A549 (cell line): ENCODE data around the gene WDR20. TPM values are rescaled to one million over a fixed set of nuclear protein-coding genes. Genes with fewer than 3 reads are reported as not detected.

Experiments
- ATAC-seq, 2 experiments: fragments of 200-7000 bp in 1 of 2; fragments of >200 bp in 1 of 2; cut with Nextera tagmentation in 1 of 2; cut with Tn5 transposase in 1 of 2; 3 replicates each; pipeline versions ENCODE4 v1.8.0 to v1.9.1; 2018 to 2020; ENCODE audit warnings: mild to moderate bottlenecking in 1 of 2, moderate library complexity in 1 of 2
- CTCF ChIA-PET: fragments of 300-600 bp; sonication (Branson Sonifier 250); formaldehyde crosslinking; extraction: SDS; loops from one replicate; lab custom pipeline; 2021; ENCODE audit warnings: antibody characterized with exemption, inconsistent platforms; lab: Yijun Ruan, JAX
- POLR2A ChIA-PET: fragments of 350-600 bp; formaldehyde crosslinking; extraction: SDS; loops from one replicate; lab custom pipeline; 2021; ENCODE audit warnings: antibody characterized with exemption, inconsistent platforms; lab: Yijun Ruan, JAX
- DNase-seq, 2 experiments: peaks; one replicate each; pipeline versions ENCODE4 v3.0.0 to v3.0.0-alpha.2; 2011 to 2016; ENCODE audit warnings: low read depth in 1 of 2, low spot score in 1 of 2
- FAIRE-seq: peaks from 2 replicates; lab custom pipeline; 2011; peaks lifted over from hg19 to GRCh38; lab: Jason Lieb, UNC
- H3K27ac ChIP-seq, 2 experiments: fragments of >200 bp; sonication (Bioruptor Twin); formaldehyde crosslinking; 3 replicates each; pipeline ENCODE4 v1.5.1; 2016 to 2017
- H3K4me1 ChIP-seq: fragments of >200 bp; sonication (Bioruptor Twin); formaldehyde crosslinking; 3 replicates; pipeline ENCODE4 v1.6.1; 2016
- H3K4me2 ChIP-seq: fragments of >200 bp; sonication (Bioruptor Twin); formaldehyde crosslinking; 3 replicates; pipeline ENCODE4 v1.6.1; 2016
- H3K4me3 ChIP-seq: fragments of >200 bp; sonication (Bioruptor Twin); formaldehyde crosslinking; 3 replicates; pipeline ENCODE4 v1.5.1; 2016
- H3K9me3 ChIP-seq: fragments of >200 bp; sonication (Bioruptor Twin); formaldehyde crosslinking; 3 replicates; pipeline ENCODE4 v1.6.1; 2016
- CHD2 ChIP-seq: fragments of 150-350 bp; IDR thresholded peaks from 2 replicates; pipeline ENCODE4 v1.6.1; 2014; ENCODE audit warnings: low read length; ENCODE audit not compliant: partially characterized antibody
- EHMT2 ChIP-seq: fragments of 200-600 bp; sonication (generic); IDR thresholded peaks from 2 replicates; pipeline ENCODE4 v1.6.1; 2016; ENCODE audit warnings: antibody characterized with exemption, low read depth, mild to moderate bottlenecking, moderate library complexity
- EP300 ChIP-seq, 2 experiments: fragments of >200 bp; sonication (Bioruptor Twin); formaldehyde crosslinking; IDR thresholded peaks; 2 replicates in 1 of 2; 3 replicates in 1 of 2; pipeline ENCODE4 v1.6.1; 2016 to 2017
- FOSB ChIP-seq: fragments of 250-450 bp; sonication (Bioruptor Pico); IDR thresholded peaks from 2 replicates; pipeline ENCODE4 v1.5.0; 2020; ENCODE audit warnings: mild to moderate bottlenecking, moderate library complexity
- FOXS1 ChIP-seq: fragments of 250-450 bp; sonication (Bioruptor Pico); IDR thresholded peaks from 2 replicates; pipeline ENCODE4 v1.5.0; 2020; ENCODE audit warnings: mild to moderate bottlenecking, moderate library complexity
- HEYL ChIP-seq: fragments of 250-450 bp; sonication (Bioruptor Pico); IDR thresholded peaks from 2 replicates; pipeline ENCODE4 v1.8.0; 2021; ENCODE audit warnings: mild to moderate bottlenecking, moderate library complexity
- HOXB5 ChIP-seq: fragments of 250-450 bp; sonication (Bioruptor Pico); IDR thresholded peaks from 2 replicates; pipeline ENCODE4 v1.5.0; 2020; ENCODE audit warnings: mild to moderate bottlenecking, moderate library complexity
- JUNB ChIP-seq: fragments of >200 bp; sonication (Bioruptor Twin); formaldehyde crosslinking; IDR thresholded peaks from 2 replicates; pipeline ENCODE4 v1.6.1; 2016
- KDM5A ChIP-seq: fragments of 200-600 bp; sonication (generic); IDR thresholded peaks from 2 replicates; pipeline ENCODE4 v1.6.1; 2016; ENCODE audit warnings: antibody characterized with exemption, mild to moderate bottlenecking
- MAFK ChIP-seq: fragments of 450-650 bp; IDR thresholded peaks from 2 replicates; pipeline ENCODE4 v1.6.1; 2014; ENCODE audit not compliant: partially characterized antibody
- MYC ChIP-seq: IDR thresholded peaks from 2 replicates; pipeline ENCODE4 v1.6.1; 2012; ENCODE audit warnings: mild to moderate bottlenecking, inconsistent platforms, low read length, improper control_type of control experiment, borderline replicate concordance
- NFE2L2 ChIP-seq: fragments of 150-350 bp; conservative IDR thresholded peaks from 2 replicates; pipeline ENCODE4 v1.6.1; 2014; ENCODE audit warnings: low read length
- RARB ChIP-seq: fragments of 250-450 bp; sonication (Bioruptor Pico); IDR thresholded peaks from 2 replicates; pipeline ENCODE4 v1.8.0; 2021; ENCODE audit warnings: mild to moderate bottlenecking, moderate library complexity
- RFX5 ChIP-seq: fragments of 450-650 bp; IDR thresholded peaks from 2 replicates; pipeline ENCODE4 v1.7.1; 2014; ENCODE audit warnings: antibody characterized with exemption, mild to moderate bottlenecking, moderate library complexity
- RNF2 ChIP-seq: fragments of 200-600 bp; sonication (generic); IDR thresholded peaks from 2 replicates; pipeline ENCODE4 v1.6.1; 2016; ENCODE audit warnings: low read depth, mild to moderate bottlenecking, antibody characterized with exemption, moderate library complexity, borderline replicate concordance
- TP53 ChIP-seq: fragments of 250-450 bp; sonication (Bioruptor Pico); IDR thresholded peaks from 2 replicates; pipeline ENCODE4 v1.5.0; 2021; ENCODE audit warnings: mild to moderate bottlenecking, moderate library complexity
- ZSCAN20 ChIP-seq: fragments of 250-450 bp; sonication (Bioruptor Pico); IDR thresholded peaks from 2 replicates; pipeline ENCODE4 v1.8.0; 2022; ENCODE audit warnings: mild to moderate bottlenecking, moderate library complexity
- WGBS: methylation state at CpG from one replicate; pipeline ENCODE4 v1.1.6; 2017; ENCODE audit errors: missing lambda C conversion rate; 5-methylcytosine and 5-hydroxymethylcytosine counted together
- polyA plus RNA-seq, 4 experiments: library from polyadenylated mRNA; depleted of rRNA in 3 of 4; stranded (reverse); fragments of >200 nt; fragmentation: RNase III in 1 of 4; extraction: RNeasy Plus Mini Kit Qiagen cat#74134 plus additional on column Dnase treatment in 1 of 4; gene quantifications; 2 replicates in 3 of 4; 3 replicates in 1 of 4; pipeline ENCODE4 v1.2.3, GENCODE V29; 2011 to 2017
- TF ChIP-seq, protein P1 (sequence below): fragments of 200-600 bp; sonication (generic); IDR thresholded peaks from 2 replicates; pipeline ENCODE4 v1.6.1; 2016; ENCODE audit warnings: antibody characterized with exemption, mild to moderate bottlenecking, moderate library complexity
- TF ChIP-seq, protein P2 (sequence below): fragments of 250-450 bp; sonication (Bioruptor Pico); IDR thresholded peaks from 2 replicates; pipeline ENCODE4 v1.5.0; 2020; ENCODE audit warnings: low read depth, mild to moderate bottlenecking, moderate library complexity
- TF ChIP-seq, protein P3 (sequence below): fragments of >200 bp; sonication (Bioruptor Twin); formaldehyde crosslinking; IDR thresholded peaks from 3 replicates; pipeline ENCODE4 v1.6.1; 2016
- TF ChIP-seq, protein P4 (sequence below): fragments of 150-350 bp; IDR thresholded peaks from 2 replicates; pipeline ENCODE4 v1.6.1; 2014; ENCODE audit warnings: low read depth, mild to moderate bottlenecking, low read length

WDR20 gene
- polyA plus RNA-seq, 2 of the 4 experiments (the other 2 are of a cell fraction) = 19.5 to 20.6 TPM

DNA sequence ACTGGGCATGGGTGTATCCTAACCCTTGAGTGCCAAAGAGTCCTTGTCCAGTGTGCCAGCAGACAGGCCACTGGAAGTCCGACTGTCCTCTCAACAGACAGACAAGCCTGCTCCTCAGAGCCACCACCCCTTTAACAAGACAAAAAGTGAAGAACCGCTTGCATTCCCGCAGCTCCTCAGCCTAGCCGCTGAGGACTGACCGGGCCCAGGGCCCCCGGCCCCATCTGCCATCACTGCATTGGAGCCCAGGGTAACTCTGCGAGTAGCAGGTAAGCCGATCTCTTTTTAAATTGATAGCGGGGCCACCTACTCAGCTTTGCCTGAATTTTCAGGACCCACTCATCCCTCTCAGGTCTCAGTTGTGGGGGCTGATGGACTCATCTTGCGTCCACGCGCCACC, 96.3 kb downstream of the WDR20 start (continued):
- TF ChIP-seq RFX5 (no peak), RARB (CRISPR knock-in tag) (no peak), KDM5A (no peak), FOSB (no peak)
- TF ChIP-seq, protein P1, sequence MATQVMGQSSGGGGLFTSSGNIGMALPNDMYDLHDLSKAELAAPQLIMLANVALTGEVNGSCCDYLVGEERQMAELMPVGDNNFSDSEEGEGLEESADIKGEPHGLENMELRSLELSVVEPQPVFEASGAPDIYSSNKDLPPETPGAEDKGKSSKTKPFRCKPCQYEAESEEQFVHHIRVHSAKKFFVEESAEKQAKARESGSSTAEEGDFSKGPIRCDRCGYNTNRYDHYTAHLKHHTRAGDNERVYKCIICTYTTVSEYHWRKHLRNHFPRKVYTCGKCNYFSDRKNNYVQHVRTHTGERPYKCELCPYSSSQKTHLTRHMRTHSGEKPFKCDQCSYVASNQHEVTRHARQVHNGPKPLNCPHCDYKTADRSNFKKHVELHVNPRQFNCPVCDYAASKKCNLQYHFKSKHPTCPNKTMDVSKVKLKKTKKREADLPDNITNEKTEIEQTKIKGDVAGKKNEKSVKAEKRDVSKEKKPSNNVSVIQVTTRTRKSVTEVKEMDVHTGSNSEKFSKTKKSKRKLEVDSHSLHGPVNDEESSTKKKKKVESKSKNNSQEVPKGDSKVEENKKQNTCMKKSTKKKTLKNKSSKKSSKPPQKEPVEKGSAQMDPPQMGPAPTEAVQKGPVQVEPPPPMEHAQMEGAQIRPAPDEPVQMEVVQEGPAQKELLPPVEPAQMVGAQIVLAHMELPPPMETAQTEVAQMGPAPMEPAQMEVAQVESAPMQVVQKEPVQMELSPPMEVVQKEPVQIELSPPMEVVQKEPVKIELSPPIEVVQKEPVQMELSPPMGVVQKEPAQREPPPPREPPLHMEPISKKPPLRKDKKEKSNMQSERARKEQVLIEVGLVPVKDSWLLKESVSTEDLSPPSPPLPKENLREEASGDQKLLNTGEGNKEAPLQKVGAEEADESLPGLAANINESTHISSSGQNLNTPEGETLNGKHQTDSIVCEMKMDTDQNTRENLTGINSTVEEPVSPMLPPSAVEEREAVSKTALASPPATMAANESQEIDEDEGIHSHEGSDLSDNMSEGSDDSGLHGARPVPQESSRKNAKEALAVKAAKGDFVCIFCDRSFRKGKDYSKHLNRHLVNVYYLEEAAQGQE = no peak

DNA sequence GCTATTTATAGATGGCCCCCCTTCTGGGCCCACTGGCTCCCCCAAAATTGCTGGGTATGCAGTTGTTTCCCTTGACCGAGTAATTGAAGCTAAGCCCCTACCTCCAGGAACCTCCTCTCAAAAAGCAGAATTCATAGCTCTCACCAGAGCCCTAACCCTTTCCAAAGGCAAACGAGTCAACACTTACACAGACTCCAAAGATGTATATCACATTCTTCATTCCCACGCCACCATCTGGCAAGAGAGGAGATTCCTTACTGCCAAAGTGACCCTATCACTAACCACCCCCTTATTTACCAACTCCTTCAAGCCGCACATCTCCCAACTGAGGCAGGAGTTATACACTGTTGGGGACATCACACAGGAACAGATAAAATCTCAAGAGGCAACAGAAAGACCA, 98.4 kb downstream of the WDR20 start:
- POLR2A ChIA-PET = no interaction called here
- CTCF ChIA-PET = interaction anchor here (1.0 to 4.8 kb wide), 8 partner anchors 9 to 278 kb away, joined by 3 to 83 read pairs (median 3); partner anchors contain the start of gene ZNF839
- no peak for ATAC-seq
- Histone ChIP-seq H3K4me2 (no peak overlapping the region), H3K27ac (0 out of 6 replicates have a peak overlapping the region, but pooled peaks of 1 of the 2 experiments have one; percentile 26), H3K9me3 (no peaks in the 10 kb centered on the region), H3K4me3 (no peak overlapping the region), H3K4me1 (peaks cover 10% of the 10 kb centered on the region)
- FAIRE-seq = no peak
- WGBS = 69% methylated on average over 4 of the region's 4 CpGs
- no peak for DNase-seq
- TF ChIP-seq RARB (CRISPR knock-in tag) = no peak
- TF ChIP-seq HEYL (CRISPR knock-in tag) = no peak
- no peak for TF ChIP-seq NFE2L2
- TF ChIP-seq, protein P2, sequence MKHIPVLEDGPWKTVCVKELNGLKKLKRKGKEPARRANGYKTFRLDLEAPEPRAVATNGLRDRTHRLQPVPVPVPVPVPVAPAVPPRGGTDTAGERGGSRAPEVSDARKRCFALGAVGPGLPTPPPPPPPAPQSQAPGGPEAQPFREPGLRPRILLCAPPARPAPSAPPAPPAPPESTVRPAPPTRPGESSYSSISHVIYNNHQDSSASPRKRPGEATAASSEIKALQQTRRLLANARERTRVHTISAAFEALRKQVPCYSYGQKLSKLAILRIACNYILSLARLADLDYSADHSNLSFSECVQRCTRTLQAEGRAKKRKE (CRISPR knock-in tag) = no peak
- no peak for TF ChIP-seq RNF2
- no peak for TF ChIP-seq TP53 (CRISPR knock-in tag)
- TF ChIP-seq, protein P3, sequence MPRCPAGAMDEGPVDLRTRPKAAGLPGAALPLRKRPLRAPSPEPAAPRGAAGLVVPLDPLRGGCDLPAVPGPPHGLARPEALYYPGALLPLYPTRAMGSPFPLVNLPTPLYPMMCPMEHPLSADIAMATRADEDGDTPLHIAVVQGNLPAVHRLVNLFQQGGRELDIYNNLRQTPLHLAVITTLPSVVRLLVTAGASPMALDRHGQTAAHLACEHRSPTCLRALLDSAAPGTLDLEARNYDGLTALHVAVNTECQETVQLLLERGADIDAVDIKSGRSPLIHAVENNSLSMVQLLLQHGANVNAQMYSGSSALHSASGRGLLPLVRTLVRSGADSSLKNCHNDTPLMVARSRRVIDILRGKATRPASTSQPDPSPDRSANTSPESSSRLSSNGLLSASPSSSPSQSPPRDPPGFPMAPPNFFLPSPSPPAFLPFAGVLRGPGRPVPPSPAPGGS = no peak
- TF ChIP-seq, protein P4, sequence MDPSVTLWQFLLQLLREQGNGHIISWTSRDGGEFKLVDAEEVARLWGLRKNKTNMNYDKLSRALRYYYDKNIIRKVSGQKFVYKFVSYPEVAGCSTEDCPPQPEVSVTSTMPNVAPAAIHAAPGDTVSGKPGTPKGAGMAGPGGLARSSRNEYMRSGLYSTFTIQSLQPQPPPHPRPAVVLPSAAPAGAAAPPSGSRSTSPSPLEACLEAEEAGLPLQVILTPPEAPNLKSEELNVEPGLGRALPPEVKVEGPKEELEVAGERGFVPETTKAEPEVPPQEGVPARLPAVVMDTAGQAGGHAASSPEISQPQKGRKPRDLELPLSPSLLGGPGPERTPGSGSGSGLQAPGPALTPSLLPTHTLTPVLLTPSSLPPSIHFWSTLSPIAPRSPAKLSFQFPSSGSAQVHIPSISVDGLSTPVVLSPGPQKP = no peak
- no peak for TF ChIP-seq CHD2
- TF ChIP-seq ZSCAN20 (CRISPR knock-in tag) = no peak
- no peak for TF ChIP-seq RFX5

DNA sequence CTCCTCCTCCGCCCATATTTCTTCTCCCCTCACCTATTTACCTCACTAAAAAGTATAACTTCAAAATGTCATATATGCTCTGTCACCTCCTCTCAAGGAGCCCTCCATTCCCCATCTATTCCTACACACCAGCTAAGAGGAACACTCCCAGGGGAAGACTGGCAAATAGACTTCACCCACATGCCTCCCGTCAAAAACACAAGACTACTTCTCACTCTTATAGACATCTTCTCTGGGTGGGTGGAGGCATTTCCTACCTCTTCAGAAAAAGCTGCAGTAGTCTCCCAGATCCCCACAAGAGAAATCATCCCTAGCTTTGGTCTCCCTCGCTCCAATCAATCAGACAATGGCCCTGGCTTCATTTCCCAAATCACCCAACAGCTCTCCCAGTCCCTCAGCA, 99.1 kb downstream of the WDR20 start:
- H3K4me3 ChIP-seq = no peak overlapping the region
- 93% methylated on average over 3 of the region's 3 CpGs for WGBS
- ATAC-seq (no peak), DNase-seq (no peak), FAIRE-seq (no peak)
- no peak overlapping the region for H3K4me2 ChIP-seq
- TF ChIP-seq MYC (no peak), EP300 (IDR thresholded peaks at IDR 0.05) (no peak), EHMT2 (no peak), FOXS1 (CRISPR knock-in tag) (no peak), JUNB (no peak), MAFK (no peak), HOXB5 (CRISPR knock-in tag) (no peak)
- no peaks in the 10 kb centered on the region for H3K9me3 ChIP-seq
- H3K27ac ChIP-seq = no peak overlapping the region
- POLR2A ChIA-PET = no interaction called here
- CTCF ChIA-PET = interaction anchor here (1.1 to 4.8 kb wide), 6 partner anchors 10 to 85 kb away, joined by 3 to 83 read pairs (median 4); partner anchors contain the start of gene ZNF839
- H3K4me1 ChIP-seq = peaks cover 10% of the 10 kb centered on the region
